G401 (cell line): ENCODE results near the gene HNRNPA3. TPM values are rescaled to one million over a fixed set of nuclear protein-coding genes. Genes with fewer than 3 reads are reported as not detected.

ENCODE experiments used
- DNase-seq: peaks from one replicate; pipeline ENCODE4 v3.0.0-alpha.2; 2015; ENCODE audit warnings: low spot score
- in situ Hi-C: cut with HindIII; loops from 2 replicates; pipeline ENCODE4 v1.10.0; 2016; ENCODE audit warnings: low sequenced_read_pairs, mixed read lengths
- total RNA-seq: library from RNA; depleted of rRNA; stranded (reverse); fragments of >200 nt; shearing (Covaris generic); gene quantifications from 2 replicates; pipeline ENCODE4 v1.2.3, GENCODE V29; 2014

Gene HNRNPA3
- total RNA-seq, 1 experiment from 2014 or later, result 48.1 TPM

DNA sequence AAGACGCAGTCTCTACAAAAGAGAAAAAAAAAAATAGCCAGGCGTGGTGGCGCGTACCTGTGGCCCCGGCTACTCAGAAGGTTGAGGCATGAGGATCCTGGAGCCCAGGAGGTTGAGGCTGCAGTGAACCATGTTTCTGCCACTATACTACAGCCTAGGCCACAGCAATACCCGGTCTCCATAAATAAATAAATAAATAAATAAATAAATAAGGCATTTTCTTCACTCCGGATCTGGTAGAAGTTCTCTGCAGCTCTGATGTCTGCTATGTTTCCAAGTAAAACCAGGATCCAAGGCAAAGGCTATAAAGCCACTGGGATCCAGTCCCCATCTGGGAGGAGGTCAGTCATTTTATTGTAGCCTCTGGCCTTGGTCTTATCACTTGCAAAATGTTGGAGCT is 36.4 kb downstream of the HNRNPA3 start:
- DNase-seq, result no peak
- in situ Hi-C loops, result no loop called here

DNA sequence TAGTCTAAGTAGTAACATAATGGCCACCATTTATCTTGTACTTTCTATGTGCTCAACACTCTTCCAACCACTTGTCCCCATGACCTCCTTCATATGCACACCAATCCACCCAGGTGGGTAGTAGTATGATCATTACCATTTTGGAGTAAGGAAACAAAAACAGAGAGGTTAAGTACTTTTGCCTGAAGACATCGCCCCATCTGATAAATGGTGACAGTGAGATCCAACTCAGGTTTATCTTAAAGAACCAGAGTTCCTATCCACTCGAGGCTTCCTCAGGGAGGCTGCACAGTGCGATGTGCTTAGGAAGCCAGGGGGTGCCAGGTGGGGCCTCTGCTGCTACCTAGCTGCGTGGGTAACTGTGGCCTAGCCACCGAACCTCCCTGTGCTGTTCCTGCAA is 37.9 kb downstream of the HNRNPA3 start:
- no peak for DNase-seq
- in situ Hi-C loops, result no loop called here

DNA sequence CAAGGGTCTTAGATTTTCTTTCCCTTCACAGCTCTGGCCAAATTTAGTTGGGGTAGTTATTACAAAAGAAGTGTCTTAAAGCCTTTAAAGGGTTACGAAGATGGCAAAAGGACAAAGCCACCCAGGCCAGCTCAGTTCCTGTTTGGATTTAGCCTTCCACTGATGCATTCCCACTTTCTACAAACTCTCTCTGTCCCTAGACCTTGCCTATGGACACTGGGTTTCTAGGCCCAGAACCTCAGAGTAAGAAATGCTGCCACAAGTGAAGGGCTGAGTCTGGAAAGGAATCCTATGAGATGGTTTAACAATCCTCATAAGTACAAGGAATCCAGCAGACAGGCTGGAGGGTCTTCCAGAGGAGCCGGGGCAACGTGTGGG is 38.6 kb downstream of the HNRNPA3 start:
- in situ Hi-C loops, result no loop called here
- DNase-seq, result no peak

DNA sequence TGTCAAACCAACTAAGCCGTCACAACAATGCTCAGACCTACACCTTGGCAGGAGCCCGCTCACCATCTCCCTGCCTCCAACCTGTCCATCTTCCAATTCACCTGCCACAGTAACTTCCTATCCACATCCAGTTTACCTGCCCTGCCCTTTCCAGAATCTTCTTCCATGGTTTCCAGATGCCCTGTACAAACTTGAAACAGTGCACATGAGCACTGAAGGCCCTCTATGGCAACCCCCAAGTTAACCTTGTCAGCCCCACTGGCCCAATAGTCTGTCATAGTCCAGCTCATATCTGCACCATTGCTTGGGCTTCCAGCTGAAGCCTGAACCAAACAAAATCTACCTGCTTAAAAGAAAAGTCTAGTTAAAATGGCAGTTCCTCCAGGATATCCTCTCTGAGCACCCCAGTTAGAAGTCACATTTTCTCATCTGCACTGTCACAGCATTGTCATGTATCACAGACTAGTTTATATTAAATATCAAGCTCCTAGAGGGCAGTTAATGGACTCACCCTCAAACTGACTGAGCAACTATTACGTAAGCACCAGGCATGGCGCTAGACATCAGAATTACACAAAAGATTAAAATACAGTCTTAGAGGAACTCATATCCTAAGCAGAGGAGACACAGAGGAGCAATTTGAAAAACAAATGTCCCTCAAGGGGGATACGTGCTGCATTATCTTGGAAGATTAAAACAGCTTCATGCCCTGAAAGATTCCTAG is 40.4 kb downstream of the HNRNPA3 start:
- no peak for DNase-seq
- in situ Hi-C loops, result no loop called here

DNA sequence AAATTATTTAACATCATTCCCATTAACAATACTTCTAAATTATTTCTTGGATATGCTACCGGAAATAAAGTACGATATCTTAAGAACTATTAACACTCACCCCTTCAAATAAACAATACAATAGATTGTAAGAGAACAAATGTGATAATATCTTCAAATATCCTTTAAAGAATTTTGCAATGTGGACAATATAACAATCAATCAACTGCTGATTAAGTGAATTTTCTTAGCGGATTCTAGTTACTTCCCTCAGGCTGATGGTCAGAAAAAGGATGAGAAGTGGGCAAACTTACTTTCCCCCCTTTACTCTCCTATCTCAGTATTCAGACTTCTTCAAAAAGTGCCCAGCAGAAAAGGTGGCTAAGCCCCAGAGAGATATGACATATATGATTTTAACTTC is 41.1 kb downstream of the HNRNPA3 start:
- no peak for DNase-seq
- in situ Hi-C loops, result no loop called here

DNA sequence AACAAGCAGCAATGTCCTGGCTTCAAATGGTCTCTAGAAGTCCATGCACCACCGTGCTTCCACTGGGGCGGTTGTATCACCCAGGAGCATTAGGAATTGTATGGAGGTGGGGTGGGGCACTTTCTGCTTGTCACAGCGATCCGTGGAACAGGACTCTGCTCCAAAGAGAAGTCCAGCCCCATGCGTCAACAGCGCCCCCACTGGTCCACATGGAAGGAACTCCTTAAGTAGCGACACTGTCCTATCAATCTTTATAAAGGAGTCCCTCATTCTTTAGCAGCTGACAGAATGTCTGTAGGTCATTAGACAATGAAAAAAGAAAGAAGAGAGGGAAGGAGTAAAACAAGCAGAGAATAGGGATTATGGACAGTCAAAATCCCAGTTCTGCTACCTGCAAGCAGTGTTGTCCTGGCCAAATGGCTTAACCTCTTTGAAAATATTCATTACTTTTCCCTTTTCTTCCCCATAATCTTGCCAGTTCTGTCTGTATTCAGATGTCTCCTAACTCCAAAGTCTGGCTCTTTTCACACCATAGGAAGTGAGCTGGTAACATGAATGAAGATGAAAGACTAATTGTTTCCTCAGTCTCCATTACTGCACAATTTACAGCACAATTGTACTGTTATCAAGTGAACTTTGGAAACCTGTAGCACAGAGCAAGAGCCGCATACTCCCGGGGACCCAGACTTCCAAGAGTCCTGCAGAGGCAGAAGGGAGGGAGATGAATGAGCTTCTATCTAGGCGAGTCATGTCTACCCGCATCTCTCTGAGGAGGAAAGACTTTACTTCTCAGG is 42.0 kb downstream of the HNRNPA3 start:
- DNase-seq, result peak; percentile 28
- in situ Hi-C loops, result no loop called here

DNA sequence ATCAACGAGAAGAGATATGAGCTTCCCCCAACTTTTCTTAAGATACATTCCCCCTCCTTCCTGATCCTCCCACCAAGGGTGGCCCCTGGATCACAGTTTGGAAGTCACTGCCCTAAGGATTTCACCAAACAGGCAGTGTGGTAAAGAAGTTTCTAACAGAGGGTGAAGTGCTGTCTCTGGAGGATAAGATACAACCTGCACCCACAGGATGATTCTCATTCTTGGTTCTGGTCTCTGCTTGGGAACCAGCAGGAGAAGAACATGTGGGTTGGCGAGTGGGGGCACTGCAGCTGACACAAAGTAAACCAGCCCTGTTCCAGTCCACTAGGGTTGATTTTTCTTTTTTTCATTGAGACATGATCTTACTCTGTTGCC is 42.6 kb downstream of the HNRNPA3 start:
- in situ Hi-C loops, result no loop called here

DNA sequence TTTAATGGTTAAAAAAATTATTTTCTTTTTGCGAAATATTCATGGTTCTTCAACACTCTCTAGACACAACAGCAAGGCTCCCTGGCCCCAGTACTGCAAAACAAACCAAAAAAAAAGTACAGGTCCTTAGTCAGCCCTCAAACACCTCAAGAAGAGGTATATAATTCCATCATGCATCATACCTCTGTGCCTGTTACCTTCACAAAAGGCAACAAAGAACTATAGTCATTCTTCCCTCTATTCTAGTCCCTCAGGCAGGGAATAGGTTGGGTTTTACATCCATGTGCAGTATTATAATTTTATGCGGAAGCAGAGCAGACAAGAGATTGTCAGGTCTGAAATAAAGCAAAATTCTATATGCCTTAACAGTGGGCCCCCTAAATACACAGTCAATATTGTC is 43.4 kb downstream of the HNRNPA3 start:
- DNase-seq, result no peak
- in situ Hi-C loops, result no loop called here

More for the DNA sequence above, 42.6 kb downstream of the HNRNPA3 start:
- no peak for DNase-seq

DNA sequence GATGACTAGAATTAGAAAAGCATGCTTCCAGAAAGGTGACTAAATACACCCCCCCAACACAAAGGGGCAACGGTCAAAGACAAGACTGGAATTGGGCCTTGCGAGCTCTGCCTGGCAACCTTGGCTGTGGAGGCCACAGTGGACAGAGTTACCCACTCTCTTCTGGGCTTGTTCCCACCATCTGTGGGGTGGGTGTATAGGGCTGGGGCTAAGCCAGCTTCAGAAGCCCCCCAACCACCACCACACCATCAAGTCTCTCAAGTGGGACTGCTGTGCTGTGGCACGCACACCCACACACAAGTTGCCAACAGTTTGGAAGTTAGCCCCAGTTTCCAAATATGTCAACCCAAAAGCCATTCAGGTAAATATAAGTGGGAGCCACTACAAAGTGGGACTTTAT is 44.1 kb downstream of the HNRNPA3 start:
- no peak for DNase-seq
- in situ Hi-C loops, result no loop called here

DNA sequence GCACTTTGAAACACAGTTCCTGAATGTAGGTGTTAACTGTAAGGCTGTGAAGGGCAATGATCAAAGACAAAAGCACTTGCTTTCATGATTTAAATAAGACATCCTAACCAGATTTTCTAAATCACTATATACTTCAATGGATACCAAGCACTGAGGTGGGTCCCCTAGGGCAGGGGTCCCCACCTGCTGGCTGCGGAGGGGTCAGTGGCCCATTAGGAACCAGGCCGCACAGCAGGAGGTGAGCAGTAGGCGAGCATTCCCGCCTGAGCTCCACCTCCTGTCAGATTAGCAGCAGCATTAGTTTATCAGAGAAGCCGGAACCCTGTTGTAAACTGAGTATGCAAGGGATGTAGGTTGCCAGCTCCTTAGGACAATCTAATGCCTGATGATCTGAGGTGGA is 44.9 kb downstream of the HNRNPA3 start:
- DNase-seq, result no peak
- in situ Hi-C loops, result no loop called here

DNA sequence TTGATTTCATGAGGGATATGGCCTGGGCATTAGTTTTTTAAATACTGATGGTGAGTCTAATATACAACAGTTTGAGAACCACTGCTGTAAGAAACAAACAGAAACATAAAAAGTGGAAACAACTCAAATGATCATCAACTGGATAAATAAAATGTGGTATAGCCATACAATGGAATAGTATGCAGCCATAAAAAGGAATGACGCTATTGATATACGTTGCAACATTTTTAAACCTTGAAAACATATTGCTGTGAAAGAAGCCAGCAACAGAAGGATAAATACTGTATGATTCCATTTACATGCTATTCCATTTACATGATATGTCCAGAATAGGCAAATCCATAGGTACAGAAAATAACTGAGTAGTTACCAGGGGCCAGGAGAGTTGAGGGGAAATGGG is 45.5 kb downstream of the HNRNPA3 start:
- no peak for DNase-seq
- in situ Hi-C loops, result no loop called here

DNA sequence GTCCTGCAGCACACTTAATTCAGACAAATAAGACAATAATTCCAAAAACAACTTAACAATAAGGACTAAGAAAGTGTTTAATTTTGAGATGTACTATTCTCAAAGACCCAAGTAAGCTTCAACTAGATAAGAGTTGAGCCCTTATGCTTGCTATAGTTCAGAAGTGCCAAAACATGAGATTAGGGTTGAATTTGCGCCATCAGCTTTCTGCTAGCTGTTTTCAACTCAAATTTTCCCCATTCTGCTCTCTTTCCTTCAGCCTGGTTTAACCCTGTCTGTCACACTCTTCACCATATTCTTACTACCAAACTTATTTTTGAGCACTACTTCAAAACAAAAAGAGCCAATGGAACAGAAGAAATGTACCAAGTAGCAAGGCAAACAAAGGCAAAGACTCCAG is 47.8 kb downstream of the HNRNPA3 start:
- no peak for DNase-seq
- in situ Hi-C loops, result no loop called here

DNA sequence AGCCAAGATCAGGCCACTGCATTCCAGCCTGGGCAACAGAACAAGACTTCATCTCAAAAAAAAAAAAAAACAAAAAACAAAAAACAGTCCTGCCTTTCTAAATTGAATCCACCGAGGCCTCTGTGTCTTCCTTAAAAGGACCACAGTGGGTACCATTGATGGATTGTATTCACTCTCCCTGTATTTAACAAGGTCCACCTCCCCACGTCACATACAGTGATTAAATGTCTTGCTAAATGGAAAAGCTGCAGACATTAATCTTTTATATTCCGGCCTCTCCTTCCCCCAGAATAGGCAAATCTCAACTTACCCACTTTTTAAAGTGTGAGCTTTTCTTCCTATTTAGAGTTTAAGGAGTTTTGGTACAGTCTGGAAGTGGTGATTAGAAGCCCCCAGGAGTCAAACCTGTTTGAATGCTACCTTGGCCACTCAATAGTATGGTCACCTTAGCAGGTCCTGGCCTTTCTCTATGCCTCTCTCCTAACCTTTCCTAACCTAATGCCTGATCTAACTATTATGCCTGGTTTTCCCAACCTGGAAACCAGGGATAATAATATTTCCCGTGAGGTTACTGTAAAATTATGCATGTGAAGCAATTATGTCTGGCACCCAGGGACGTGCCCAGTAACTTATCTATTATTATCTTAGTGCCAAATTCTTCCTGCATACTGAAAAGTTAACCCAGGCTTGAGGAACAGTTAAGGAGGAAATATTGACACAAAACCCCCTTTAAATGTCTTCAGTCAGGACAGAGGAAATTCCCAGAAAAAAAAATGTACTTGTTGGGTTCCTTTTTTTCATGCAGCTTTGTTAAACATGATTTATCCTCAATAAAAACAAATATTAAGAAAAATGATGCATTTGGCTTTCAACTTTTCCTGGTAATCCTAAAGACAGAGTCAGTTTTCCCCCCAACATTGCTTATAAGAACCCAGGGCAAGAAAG is 48.8 kb downstream of the HNRNPA3 start:
- peak; percentile 34 for DNase-seq
- in situ Hi-C loops, result no loop called here

DNA sequence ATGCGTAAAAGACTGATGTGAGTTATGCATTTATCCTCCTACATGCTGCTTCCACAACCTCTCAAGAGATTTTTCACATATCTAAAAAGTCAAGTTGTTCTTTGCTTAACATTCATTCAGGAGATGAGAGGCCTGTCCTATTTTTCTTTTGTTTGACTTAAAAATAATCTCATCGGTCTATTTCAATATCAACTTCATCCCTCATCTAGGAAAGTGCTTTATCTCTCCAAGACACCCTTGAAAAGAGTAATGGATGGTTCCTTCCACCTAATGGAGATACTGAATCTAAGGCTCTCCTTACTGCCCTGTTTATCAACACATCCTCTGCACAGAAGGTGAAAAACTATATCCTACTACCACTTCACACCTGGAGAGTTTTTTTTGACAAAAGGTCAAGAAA is 49.5 kb downstream of the HNRNPA3 start:
- in situ Hi-C loops, result no loop called here
- peak; percentile 70 for DNase-seq

DNA sequence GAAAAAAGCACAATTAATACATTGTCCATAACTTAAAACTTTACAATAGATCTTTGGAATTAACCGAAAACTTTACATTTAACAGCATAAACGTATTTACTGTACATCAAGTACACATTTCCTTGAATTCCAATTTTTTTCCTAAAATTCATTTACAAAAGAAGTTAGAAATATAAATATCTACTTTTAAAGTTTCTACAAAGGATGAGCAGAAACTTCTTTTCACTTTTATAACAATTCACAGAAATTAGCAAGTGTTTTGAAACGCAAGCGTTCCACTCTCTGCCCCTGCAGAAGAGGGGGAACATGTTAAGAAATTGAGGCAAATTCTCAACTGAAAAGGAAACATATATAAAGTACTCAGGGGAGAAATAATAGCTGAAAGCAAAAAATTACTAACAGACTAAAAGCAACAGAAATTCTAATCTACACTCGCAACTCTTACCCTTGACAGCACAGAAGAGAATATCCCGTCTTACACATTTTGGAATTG is 50.4 kb downstream of the HNRNPA3 start:
- in situ Hi-C loops, result no loop called here
- no peak for DNase-seq

DNA sequence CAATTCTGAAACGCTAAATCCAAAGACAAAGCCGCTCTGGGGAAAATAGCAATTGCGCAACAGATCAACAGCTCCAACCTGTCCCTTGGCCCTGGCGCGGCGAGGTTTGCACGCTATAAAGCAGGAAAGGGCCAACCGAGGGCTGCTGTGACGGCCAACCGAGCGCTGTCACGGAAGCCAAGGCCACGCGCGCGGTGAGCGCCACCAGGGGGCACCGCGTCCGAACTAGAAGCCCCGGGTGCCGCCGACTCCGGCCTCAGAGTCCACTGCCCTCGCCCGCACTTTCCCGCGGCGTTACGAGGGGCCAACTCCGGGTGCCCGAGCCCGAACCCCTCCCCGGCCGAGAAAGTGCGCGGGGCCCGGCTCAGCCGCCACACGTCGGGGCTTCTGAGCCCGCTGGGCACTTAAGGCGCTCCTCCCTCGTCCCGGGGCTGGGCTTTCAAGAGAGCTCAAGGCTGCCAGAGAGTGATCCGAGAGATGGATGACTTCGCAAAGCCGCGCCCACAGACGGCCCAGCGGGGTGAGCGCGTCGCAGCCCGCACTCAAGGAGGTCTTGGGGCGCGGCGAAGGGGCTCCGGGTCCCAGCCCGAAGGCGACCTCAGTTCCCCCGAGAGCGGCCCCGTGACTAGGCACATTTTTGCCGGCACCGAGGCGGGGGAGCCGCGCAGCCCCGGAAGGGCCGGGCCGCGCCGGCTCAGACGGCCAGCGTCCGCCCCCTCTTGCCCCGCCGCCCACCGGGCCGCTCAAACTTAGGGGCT is 51.0 kb downstream of the HNRNPA3 start:
- in situ Hi-C loops, result no loop called here

DNA sequence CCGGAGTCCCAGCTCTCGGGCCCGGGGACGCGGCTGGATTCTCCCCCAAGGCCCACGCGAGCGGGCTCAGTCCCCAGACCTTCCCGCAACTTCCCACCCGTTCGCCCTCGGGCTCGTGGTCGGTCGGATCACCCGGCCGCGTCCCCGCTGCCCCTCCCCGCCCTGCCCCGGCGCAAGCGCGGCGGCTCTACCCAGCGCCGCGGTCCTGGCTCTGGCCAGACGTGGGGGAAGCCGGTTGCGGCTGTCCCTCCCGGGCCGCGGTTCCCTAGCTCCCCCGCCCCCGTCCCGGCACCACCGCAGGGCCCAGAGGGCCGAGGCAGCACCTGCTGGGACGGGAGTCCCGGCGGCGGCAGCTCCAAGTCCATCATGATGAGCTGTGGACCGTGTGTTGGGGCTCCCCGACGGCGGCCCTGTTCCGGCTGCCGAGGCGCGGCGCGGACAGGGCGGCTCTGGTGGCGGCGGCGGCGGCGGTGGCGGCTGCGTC is 51.7 kb downstream of the HNRNPA3 start:
- in situ Hi-C loops, result no loop called here
- no peak for DNase-seq

More for the DNA sequence above, 51.0 kb downstream of the HNRNPA3 start:
- peak; percentile 95 for DNase-seq

DNA sequence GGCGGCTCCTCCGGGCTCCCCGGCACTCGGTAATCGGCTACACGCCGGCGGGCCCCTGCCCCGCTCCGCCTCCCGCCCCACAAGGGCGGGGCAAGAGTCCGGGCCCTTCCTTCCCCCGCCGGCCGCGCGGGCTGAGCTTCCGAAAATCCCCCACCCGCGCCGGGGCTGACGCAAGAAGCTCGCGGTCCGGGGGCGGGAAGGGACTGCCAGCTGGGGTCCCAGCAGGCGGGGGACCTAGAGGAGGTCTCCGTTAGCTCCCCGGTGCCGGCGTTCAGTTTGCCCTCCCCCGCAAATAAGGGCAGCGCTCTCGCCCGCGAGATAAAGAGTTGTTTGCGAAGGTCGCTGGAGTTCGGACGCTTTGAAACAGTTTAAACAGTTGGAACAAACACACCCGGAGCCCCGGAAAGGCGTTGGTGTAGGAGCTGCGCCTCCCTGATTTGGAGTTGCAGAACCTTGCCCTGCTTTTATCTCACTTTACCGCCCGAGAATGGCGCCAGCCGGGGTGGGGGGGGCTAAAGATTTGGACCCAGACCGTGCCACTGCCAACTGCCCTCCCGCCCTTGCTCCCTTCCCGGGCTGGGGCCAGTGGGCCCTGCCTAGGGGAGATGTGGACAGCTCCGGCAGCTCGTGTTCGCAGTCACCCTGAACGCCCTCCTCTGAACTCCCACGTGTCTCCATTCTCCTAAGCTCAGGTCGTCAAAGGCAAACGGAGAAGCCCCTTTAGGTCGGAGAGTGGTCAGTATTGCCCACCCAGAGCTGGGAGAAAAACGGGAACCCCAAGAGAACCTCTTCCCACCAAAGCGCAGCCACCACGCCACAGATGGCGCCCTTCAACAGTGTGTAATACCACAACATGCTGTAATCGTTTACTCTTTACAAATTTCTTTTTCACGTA is 52.3 kb downstream of the HNRNPA3 start, which contains the start of gene NFE2L2:
Gene NFE2L2 (minus strand): TSS at position 35 of the 895 bp plus-strand sequence. CDS start 151 bp downstream, outside the sequence.
- peak; percentile 85 for DNase-seq
- in situ Hi-C loops, result no loop called here
